ENCODE data around the gene TMEM61.

DNA sequence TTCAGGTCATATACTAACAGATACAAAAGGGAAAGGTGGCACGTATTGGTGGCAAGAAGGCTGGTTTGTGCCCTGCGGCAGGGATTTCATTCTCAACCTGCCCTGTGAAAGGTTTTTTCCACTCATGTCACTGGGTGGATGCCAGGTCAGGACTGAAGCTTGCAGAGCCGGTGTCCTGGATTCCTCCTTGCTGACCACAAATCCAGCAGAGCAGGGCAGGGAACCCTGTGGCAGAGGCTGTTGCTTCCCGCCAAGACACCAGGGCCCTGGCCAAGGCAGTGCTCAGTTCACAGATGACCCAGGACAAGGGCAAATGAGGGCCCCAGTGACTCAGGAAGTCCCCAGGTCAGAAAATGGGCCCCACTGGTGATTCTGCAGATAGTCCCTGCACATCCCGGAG, 34.7 kb downstream of the TMEM61 start:
- TF ChIP-seq, protein P1, sequence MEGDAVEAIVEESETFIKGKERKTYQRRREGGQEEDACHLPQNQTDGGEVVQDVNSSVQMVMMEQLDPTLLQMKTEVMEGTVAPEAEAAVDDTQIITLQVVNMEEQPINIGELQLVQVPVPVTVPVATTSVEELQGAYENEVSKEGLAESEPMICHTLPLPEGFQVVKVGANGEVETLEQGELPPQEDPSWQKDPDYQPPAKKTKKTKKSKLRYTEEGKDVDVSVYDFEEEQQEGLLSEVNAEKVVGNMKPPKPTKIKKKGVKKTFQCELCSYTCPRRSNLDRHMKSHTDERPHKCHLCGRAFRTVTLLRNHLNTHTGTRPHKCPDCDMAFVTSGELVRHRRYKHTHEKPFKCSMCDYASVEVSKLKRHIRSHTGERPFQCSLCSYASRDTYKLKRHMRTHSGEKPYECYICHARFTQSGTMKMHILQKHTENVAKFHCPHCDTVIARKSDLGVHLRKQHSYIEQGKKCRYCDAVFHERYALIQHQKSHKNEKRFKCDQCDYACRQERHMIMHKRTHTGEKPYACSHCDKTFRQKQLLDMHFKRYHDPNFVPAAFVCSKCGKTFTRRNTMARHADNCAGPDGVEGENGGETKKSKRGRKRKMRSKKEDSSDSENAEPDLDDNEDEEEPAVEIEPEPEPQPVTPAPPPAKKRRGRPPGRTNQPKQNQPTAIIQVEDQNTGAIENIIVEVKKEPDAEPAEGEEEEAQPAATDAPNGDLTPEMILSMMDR (IDR thresholded peaks at IDR 0.05; ENCODE audit: low read length): no peak
- no peak for TF ChIP-seq EZH2phosphoT487 (IDR thresholded peaks at IDR 0.05; ENCODE audit: low read length)
- TF ChIP-seq EZH2 (optimal IDR thresholded peaks at IDR 0.05; ENCODE audit: low read depth, low read length): no peak
